SK-N-MC (cell line): ENCODE results near the gene NTSR1.
A peak's percentile ranks its signal among the peaks of the same experiment; 100 is the strongest.

ENCODE experiments used
- DNase-seq: peaks from one replicate; pipeline ENCODE4 v3.0.0-alpha.2; 2011; ENCODE audit warnings: low read depth, low spot score
- H3K27ac ChIP-seq: fragments of 200-600 bp; sonication (generic); 2 replicates; pipeline ENCODE4 v1.5.1; 2016; ENCODE audit warnings: mixed run types
- H3K36me3 ChIP-seq: fragments of 200-600 bp; sonication (generic); 2 replicates; pipeline ENCODE4 v1.6.1; 2017; ENCODE audit warnings: antibody characterized with exemption, low read length, mixed read lengths; ENCODE audit not compliant: insufficient read depth
- H3K4me3 ChIP-seq: fragments of 200-600 bp; sonication (generic); 2 replicates; pipeline ENCODE4 v1.5.1; 2016
- H3K9ac ChIP-seq: fragments of 200-600 bp; sonication (generic); 2 replicates; pipeline ENCODE4 v1.8.0; 2017; ENCODE audit warnings: mixed run types, mixed read lengths; ENCODE audit not compliant: insufficient read length
- H3K9me3 ChIP-seq: fragments of 200-600 bp; sonication (generic); 2 replicates; pipeline ENCODE4 v1.6.1; 2017; ENCODE audit warnings: low read depth, mild to moderate bottlenecking, antibody characterized with exemption, low read length, moderate library complexity, mixed read lengths
- EZH2 ChIP-seq: fragments of 200-600 bp; sonication (generic); IDR thresholded peaks from one replicate; pipeline ENCODE4 v1.6.1; 2017; ENCODE audit warnings: antibody characterized with exemption
- FOXP2 ChIP-seq: optimal IDR thresholded peaks from 2 replicates; pipeline ENCODE3; 2011; ENCODE audit warnings: mild to moderate bottlenecking, moderate library complexity; ENCODE audit not compliant: insufficient read depth; ENCODE audit errors: extremely low read length, control extremely low read depth
- POLR2AphosphoS5 ChIP-seq: IDR thresholded peaks from 2 replicates; pipeline ENCODE4 v1.6.1; 2012; ENCODE audit warnings: mild to moderate bottlenecking, low read depth, low read length, borderline replicate concordance

NTSR1 gene

DNA sequence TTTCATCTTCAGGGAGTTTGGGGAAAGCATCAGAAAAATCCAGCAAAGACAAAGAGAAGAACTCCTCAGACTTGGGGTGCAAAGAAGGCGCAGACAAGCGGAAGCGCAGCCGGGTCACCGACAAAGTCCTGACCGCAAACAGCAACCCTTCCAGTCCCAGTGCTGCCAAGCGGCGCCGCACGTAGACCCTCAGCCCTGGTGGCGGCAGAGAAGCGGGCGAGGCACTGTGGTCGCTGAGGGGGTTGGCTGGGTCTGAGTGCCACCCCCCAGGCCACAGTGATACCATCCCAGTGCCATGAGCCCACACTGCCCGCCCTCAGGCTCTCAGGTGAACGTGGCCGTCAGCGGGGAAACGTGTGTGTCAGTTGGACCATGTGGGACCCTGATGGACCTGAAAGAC is 90.8 kb downstream of the NTSR1 start:
- Histone ChIP-seq H3K9me3 (no peaks in the 10 kb centered on the region), H3K4me3 (no peak overlapping the region), H3K27ac (no peak overlapping the region), H3K36me3 (peaks cover 36% of the 10 kb centered on the region), H3K9ac (no peak overlapping the region)
- DNase-seq: no peak
- TF ChIP-seq FOXP2: no peak
- no peak for TF ChIP-seq POLR2AphosphoS5
- no peak for TF ChIP-seq EZH2

DNA sequence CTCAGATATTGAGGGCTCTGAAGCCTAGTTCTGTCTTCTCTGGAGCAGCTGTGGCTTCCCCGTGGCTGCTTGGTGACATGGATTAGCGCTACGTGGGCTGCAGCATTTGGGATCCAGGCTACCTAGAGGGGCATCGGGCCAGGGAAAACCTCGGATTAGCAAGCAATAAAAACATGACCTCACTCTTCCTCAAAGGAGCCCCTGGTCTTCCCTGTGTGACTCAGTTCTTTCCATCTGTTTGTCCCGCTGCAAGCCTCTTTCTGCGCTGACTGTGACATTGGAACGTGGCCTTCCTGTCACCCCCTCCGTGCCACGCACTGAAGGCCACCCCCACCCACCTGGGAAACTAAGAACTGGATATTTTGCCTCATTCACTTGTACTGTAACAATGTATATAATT is 91.2 kb downstream of the NTSR1 start:
- H3K9ac ChIP-seq: no peak overlapping the region
- no peak for TF ChIP-seq EZH2
- TF ChIP-seq POLR2AphosphoS5: no peak
- no peak for TF ChIP-seq FOXP2
- 0 out of 2 replicates have a peak overlapping the region, but pooled peaks have one; percentile 13 for H3K27ac ChIP-seq

DNA sequence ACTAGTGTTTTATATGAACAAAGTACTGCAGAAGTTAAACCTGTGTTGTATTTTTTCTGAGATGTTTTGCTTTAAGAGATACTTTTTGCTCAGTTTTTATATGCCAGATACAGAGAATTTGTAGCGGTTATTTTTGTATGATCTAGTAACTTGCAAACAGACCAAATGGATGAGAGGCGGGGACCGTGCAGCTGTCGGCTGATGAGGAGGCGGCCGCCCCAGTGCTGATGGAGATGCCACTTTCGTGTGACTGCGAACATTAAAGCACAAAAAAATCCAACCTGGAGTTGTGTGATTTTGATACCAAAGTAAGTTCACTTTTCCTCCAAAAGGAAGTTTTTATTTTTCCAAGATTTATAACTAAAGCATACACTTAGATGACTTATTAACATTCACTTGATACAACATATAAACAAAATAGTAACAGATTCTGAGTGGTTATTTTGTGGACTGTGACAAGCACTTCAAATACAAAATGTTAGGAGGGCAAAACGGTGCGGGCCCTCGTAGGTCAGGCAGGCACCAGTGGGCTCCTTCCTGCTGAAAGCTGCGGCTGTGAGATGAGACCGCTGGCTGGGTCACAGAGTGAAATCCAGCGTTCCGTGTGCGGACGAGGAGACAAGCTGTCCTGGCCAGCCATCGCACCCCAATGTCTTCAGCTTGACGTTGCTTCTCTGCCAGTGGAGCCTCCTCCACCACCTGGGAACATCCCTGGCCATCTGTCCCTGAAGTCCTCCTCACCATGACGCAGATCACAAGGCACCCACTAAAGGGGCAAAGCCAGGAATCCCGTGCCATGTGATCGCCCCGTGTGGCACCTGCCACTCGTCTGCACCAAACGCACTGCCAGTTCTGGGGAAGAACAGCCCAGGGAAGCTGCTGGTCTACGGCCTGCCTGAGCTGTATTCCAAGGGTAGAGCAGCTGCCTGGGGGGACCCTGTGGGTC is 92.0 kb downstream of the NTSR1 start:
- no peak overlapping the region for H3K4me3 ChIP-seq
- H3K36me3 ChIP-seq: peaks cover 36% of the 10 kb centered on the region
- no peaks in the 10 kb centered on the region for H3K9me3 ChIP-seq
- TF ChIP-seq POLR2AphosphoS5: no peak
- no peak for TF ChIP-seq FOXP2
- no peak for TF ChIP-seq EZH2
- H3K27ac ChIP-seq: 0 out of 2 replicates have a peak overlapping the region, but pooled peaks have one; percentile 13
- no peak overlapping the region for H3K9ac ChIP-seq
- no peak for DNase-seq

More for the DNA sequence above, 91.2 kb downstream of the NTSR1 start:
- H3K4me3 ChIP-seq: no peak overlapping the region
- H3K36me3 ChIP-seq: peaks cover 36% of the 10 kb centered on the region
- DNase-seq: no peak
- H3K9me3 ChIP-seq: no peaks in the 10 kb centered on the region

DNA sequence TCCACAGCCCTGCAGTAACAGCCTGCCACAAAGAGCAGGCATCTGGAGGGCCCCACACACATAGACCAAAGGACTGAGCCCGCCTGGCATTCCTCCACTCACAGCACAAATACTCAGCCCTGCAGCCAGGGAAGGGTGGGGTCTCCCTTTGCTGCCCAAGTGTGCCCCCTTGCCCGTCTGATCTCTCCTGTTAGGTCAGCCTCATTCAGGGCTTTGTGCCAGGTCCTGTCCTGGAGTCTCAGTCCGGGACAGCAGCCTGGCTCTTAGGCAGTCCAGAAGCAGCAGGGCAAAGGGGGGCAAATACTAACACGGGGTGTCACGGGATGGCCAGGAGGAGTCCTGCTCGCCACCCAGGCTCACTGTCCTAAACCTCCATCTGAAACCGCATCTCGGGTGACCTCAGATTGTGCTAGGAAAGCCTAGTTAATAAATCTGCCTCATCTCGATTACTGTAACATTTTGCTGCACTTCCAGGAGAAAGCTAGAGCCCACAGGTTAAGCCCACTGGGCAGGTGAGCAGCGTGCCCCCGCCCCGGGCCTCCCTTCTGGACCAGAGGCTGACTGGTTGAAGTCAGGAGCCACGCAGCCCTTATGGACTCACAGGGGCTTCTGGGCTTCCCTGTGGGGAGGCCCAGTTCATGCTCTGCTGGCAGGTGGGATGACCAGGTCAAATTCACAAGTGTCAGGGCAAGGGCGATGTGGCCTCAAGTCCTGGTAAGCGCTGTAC is 92.8 kb downstream of the NTSR1 start:
- Histone ChIP-seq H3K9me3 (no peaks in the 10 kb centered on the region), H3K9ac (no peak overlapping the region), H3K4me3 (no peak overlapping the region), H3K27ac (no peak overlapping the region), H3K36me3 (peaks cover 36% of the 10 kb centered on the region)
- no peak for DNase-seq
- TF ChIP-seq FOXP2 (no peak), POLR2AphosphoS5 (no peak), EZH2 (no peak)

DNA sequence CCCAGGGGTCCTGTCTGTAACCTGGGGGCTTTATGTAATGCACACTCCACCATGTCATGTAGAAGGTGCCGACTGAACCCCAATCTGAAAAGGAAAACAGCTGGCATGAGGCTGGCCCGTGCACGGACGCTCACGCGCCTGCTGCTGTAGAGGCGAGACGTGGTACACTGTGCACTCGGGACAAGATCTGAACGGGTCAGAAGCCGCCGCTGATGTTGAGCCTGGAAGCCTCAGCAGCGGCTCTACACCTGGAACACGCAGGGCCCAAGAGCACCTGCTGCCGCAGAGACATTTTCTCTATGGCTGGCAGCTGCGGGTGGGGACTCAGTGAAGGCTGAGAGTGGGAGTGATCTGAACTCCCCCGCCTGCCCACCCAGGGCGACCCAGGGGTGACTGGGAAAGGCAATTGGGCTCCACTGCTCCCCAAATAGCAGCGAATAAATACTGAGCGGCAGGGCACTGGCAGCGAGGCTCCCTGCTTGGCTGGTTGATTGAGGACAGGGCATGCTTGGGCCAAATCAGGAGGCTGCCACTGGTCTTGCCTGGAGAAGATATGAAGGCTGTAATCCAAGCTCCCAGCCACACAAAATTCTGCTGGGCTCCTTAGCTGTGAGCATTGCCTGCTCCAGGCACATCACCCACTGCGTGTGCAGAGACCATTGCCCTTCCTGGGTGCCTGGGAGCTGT is 93.5 kb downstream of the NTSR1 start:
- no peak overlapping the region for H3K9ac ChIP-seq
- no peaks in the 10 kb centered on the region for H3K9me3 ChIP-seq
- H3K4me3 ChIP-seq: no peak overlapping the region
- TF ChIP-seq POLR2AphosphoS5 (no peak), EZH2 (no peak), FOXP2 (no peak)
- DNase-seq: no peak
- H3K27ac ChIP-seq: no peak overlapping the region
- H3K36me3 ChIP-seq: peaks cover 36% of the 10 kb centered on the region

DNA sequence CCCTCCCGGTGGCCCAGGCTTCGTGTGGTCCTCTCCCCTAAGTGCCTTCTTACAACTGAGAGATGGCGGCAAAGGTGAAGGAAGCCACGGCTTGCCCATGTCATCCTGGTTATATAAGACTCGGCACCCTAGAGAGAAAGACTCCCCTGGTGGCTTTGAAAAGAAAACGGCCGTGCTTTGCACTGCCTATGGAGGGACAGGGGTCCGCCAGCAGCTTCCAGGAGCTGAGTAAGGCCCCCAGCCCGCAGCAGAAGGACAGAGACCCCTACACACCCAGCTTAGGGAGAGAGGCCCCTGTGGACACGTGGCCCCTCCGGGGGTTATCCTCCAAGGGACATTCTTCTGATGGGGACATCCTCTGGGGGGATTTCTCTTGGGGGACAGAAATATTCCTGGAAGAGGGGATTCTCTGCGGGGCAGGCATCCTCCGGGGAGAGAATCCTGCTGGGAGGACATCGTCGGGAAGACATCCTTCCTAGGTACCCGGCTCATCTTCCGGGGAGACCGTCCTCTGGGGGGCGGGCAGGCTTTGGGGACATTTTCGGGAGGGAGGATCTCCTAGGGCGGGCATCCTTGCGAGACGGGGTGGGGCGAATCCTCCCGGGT is 95.5 kb downstream of the NTSR1 start:
- peak overlapping the region; percentile 91 for H3K4me3 ChIP-seq
- no peak for TF ChIP-seq FOXP2
- no peak for TF ChIP-seq EZH2
- no peak for TF ChIP-seq POLR2AphosphoS5
- H3K27ac ChIP-seq: no peak overlapping the region
- H3K9me3 ChIP-seq: no peaks in the 10 kb centered on the region
- no peak overlapping the region for H3K9ac ChIP-seq
- H3K36me3 ChIP-seq: peaks cover 21% of the 10 kb centered on the region
- DNase-seq: no peak

DNA sequence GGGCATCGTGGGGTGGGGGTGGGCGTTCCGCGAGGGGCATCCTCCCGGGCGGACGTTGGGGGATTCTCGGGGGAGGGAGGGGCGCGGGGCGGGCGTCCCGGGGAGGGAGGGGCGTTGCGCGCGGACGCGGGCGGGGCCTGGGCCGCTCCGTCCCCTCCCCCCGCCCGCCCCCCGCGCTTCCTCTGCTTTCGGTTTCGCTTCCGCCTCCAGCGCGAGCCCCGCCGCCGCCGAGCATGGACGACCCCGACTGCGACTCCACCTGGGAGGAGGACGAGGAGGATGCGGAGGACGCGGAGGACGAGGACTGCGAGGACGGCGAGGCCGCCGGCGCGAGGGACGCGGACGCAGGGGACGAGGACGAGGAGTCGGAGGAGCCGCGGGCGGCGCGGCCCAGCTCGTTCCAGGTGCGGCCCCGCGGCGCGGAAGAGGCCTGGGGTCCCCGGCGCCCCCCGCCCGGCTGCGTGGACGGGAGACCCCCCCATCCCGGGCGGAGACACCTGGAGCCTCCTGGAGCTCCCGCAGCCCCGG is 96.1 kb downstream of the NTSR1 start, which contains the start of gene OGFR:
Gene OGFR, plus strand, starts transcription at position 209 of the 528 bp plus-strand sequence. Its CDS starts 25 bp downstream, at position 234.
- no peak for TF ChIP-seq EZH2
- TF ChIP-seq POLR2AphosphoS5: peak; percentile 72; the same call in 1 of the 2 replicates
- Histone ChIP-seq H3K4me3 (peak within 1 kb of the TSS; percentile 91), H3K9me3 (no peaks in the 10 kb centered on the region), H3K36me3 (peaks cover 21% of the 10 kb centered on the region), H3K27ac (no peak within 1 kb of the TSS), H3K9ac (peak within 1 kb of the TSS; percentile 81)
- no peak for DNase-seq
